Right lobe of liver (tissue), 4 donors: ENCODE measurements around the gene MLIP.

Experiments used
- CTCF ChIP-seq, 4 donors: fragments of 200-600 bp in 3 of 4; fragments of 450-650 bp in 1 of 4; IDR thresholded peaks; one replicate each; pipeline versions ENCODE4 v1.5.1 to v1.8.0; 2016 to 2022; ENCODE audit warnings: antibody characterized with exemption in 4 of 4, mild to moderate bottlenecking in 2 of 4
- POLR2A ChIP-seq: fragments of 450-650 bp; IDR thresholded peaks from one replicate; pipeline ENCODE4 v1.6.1; 2017; ENCODE audit warnings: antibody characterized with exemption, mild to moderate bottlenecking
- donor health status: DM: no; HTN: no; CAD: no.
- donor health status: DM: no; HTN: no; CAD: no.
- donor health status: DM: no; HTN: yes; CAD: no.

DNA sequence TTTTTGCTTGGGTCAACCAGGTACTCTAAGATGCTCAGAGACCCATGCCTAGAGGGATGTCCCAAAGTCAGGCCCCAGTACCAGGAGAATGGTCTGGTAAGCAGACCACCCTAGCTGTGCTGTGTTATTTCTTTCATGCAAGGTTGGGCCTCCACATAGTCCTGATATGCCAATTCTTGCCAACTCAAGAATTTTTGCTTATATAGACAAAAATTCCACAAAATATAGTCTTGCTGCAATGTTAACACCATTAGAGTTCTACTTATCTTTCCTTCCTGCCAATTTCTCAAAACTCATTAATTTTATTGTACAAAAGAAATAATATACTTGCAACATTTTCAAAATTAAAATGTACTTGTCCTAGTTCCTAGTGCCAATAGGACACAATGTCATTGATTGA, 163.1 kb downstream of the MLIP start:
- TF ChIP-seq POLR2A: no peak
- TF ChIP-seq CTCF (IDR thresholded peaks at IDR 0.05): no peak
